Naive B cell (primary cell): ENCODE results near the gene CLPX. TPM values are rescaled to one million over a fixed set of nuclear protein-coding genes. Genes with fewer than 3 reads are reported as not detected.

Experiments used
- ATAC-seq, 2 donors: fragments of 150-1000 bp; cut with Tn5 transposase; 2 replicates each; pipeline ENCODE4 v1.10.0; 2021; ENCODE audit warnings: low read depth in 2 of 2, mild to moderate bottlenecking in 2 of 2, moderate library complexity in 2 of 2
- DNase-seq: peaks from one replicate; pipeline ENCODE4 v3.0.0; 2022
- H3K27ac Mint-ChIP-seq, 6 donors: one replicate each; pipeline ENCODE4 v1.8.0; 2020 to 2022; ENCODE audit warnings: mild to moderate bottlenecking in 6 of 6, mixed read lengths in 6 of 6, moderate library complexity in 5 of 6, inconsistent platforms in 2 of 6
- H3K27me3 Mint-ChIP-seq, 3 donors: one replicate each; pipeline ENCODE4 v1.8.0; 2021 to 2022; ENCODE audit warnings: mixed read lengths in 3 of 3, mild to moderate bottlenecking in 1 of 3
- H3K36me3 Mint-ChIP-seq, 2 donors: one replicate each; pipeline ENCODE4 v1.8.0; 2020 to 2022; ENCODE audit warnings: mixed read lengths in 2 of 2, inconsistent platforms in 1 of 2, mild to moderate bottlenecking in 1 of 2
- H3K4me1 Mint-ChIP-seq, 3 donors: one replicate each; pipeline ENCODE4 v1.8.0; 2020 to 2022; ENCODE audit warnings: mixed read lengths in 3 of 3, inconsistent platforms in 1 of 3, mild to moderate bottlenecking in 1 of 3, moderate library complexity in 1 of 3
- H3K4me3 Mint-ChIP-seq, 8 donors: one replicate each; pipeline ENCODE4 v1.8.0; 2020 to 2022; ENCODE audit warnings: mild to moderate bottlenecking in 8 of 8, mixed read lengths in 8 of 8, moderate library complexity in 8 of 8, inconsistent platforms in 2 of 8
- H3K9me3 Mint-ChIP-seq, 7 donors: one replicate each; pipeline ENCODE4 v1.8.0; 2020 to 2022; ENCODE audit warnings: mixed read lengths in 7 of 7, mild to moderate bottlenecking in 5 of 7, inconsistent platforms in 2 of 7, moderate library complexity in 1 of 7
- polyA plus RNA-seq, 6 donors: library from polyadenylated mRNA; unstranded; fragments of 300-500 nt; fragmentation: Illumina TruSeq; gene quantifications; one replicate each; pipeline ENCODE4 v1.2.3, GENCODE V29; 2021; ENCODE audit warnings: low read depth in 6 of 6

The CLPX gene
- polyA plus RNA-seq, 6 donors from 2014 or later: 21.1 to 33.5 (median 29.6) TPM

- no peaks in the 10 kb centered on the region for H3K36me3 Mint-ChIP-seq
- H3K27me3 Mint-ChIP-seq: no peaks in the 10 kb centered on the region
- H3K9me3 Mint-ChIP-seq: no peaks in the 10 kb centered on the region
- H3K4me1 Mint-ChIP-seq: peaks cover 0 to 2% (median 2%) of the 10 kb centered on the region in 3 donors
- DNase-seq (no peak), ATAC-seq (no peak)
- no peak overlapping the region for H3K4me3 Mint-ChIP-seq
- peak overlapping the region in 1 of 6 donors; percentile 57 for H3K27ac Mint-ChIP-seq
These were observed 28.1 kb upstream of the CLPX start for GRCh38 chr15:65213241-65213640.

- ATAC-seq (peak; percentile 65 to 74), DNase-seq (peak; percentile 13)
- H3K4me3 Mint-ChIP-seq: no peak overlapping the region
- H3K36me3 Mint-ChIP-seq: no peaks in the 10 kb centered on the region
- peaks cover 0 to 2% (median 2%) of the 10 kb centered on the region in 3 donors for H3K4me1 Mint-ChIP-seq
- H3K27me3 Mint-ChIP-seq: peaks cover 0 to 5% (median 2%) of the 10 kb centered on the region in 3 donors
- no peaks in the 10 kb centered on the region for H3K9me3 Mint-ChIP-seq
- H3K27ac Mint-ChIP-seq: no peak overlapping the region
These were observed 27.0 kb upstream of the CLPX start for GRCh38 chr15:65212097-65212496.

DNA sequence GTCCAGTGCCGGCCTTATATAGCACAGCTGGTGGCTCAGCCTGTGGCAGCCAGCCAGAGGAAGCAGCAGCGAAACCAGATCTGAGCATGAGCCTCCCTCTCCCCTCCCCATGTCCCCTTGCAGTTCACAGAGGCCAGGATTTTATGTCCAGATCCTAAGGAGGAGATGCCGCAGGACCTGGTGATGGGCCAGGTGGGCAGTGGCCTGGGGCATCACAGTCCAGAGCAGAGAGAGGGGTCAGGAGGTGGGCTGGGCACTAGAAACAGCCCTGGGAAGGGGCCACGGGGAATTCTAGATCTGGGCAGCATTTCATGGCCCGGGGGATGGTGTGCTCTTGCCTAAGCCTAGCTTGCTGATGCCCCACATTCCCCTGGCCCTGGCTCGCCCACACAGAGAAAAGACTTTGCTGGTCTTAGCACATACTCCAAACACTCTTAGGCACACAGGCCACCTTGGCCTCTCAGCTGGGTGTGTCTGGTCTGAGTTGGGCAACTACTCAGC is 26.4 kb upstream of the CLPX start:
- Mint-ChIP-seq H3K9me3 (no peaks in the 10 kb centered on the region), H3K4me3 (no peak overlapping the region), H3K27me3 (peaks cover 0 to 9% (median 4%) of the 10 kb centered on the region in 3 donors), H3K27ac (no peak overlapping the region), H3K36me3 (no peaks in the 10 kb centered on the region), H3K4me1 (peaks cover 0 to 2% (median 2%) of the 10 kb centered on the region in 3 donors)
- DNase-seq (no peak), ATAC-seq (no peak)

- H3K4me1 Mint-ChIP-seq: peaks cover 0 to 2% (median 2%) of the 10 kb centered on the region in 3 donors
- no peak within 1 kb of the TSS for H3K4me3 Mint-ChIP-seq
These were observed 25.8 kb upstream of the CLPX start, which contains the start of gene CILP for GRCh38 chr15:65210770-65211481. Gene CILP, minus strand, starts transcription at chr15:65211473. Its CDS starts 1,718 bp downstream, at chr15:65209755.

GRCh38 chr15:65209701-65210643 is 24.8 kb upstream of the CLPX start:
- no peak overlapping the region for H3K4me3 Mint-ChIP-seq
- peaks cover 0 to 2% (median 2%) of the 10 kb centered on the region in 3 donors for H3K4me1 Mint-ChIP-seq
- no peak for ATAC-seq
- H3K9me3 Mint-ChIP-seq: no peaks in the 10 kb centered on the region
- peaks cover 0 to 9% (median 4%) of the 10 kb centered on the region in 3 donors for H3K27me3 Mint-ChIP-seq
- H3K36me3 Mint-ChIP-seq: no peaks in the 10 kb centered on the region
- no peak for DNase-seq
- peak overlapping the region in 1 of 6 donors; percentile 56 for H3K27ac Mint-ChIP-seq

More at GRCh38 chr15:65210770-65211481, 25.8 kb upstream of the CLPX start, which contains the start of gene CILP:
- no peaks in the 10 kb centered on the region for H3K36me3 Mint-ChIP-seq
- H3K9me3 Mint-ChIP-seq: no peaks in the 10 kb centered on the region
- peaks cover 0 to 9% (median 4%) of the 10 kb centered on the region in 3 donors for H3K27me3 Mint-ChIP-seq
- DNase-seq: no peak
- H3K27ac Mint-ChIP-seq: peak within 1 kb of the TSS in 1 of 6 donors; percentile 56
- no peak for ATAC-seq

- H3K4me3 Mint-ChIP-seq: no peak overlapping the region
- no peaks in the 10 kb centered on the region for H3K36me3 Mint-ChIP-seq
- H3K9me3 Mint-ChIP-seq: no peaks in the 10 kb centered on the region
- H3K4me1 Mint-ChIP-seq: peaks cover 0 to 2% (median 2%) of the 10 kb centered on the region in 3 donors
- DNase-seq (no peak), ATAC-seq (no peak)
- no peak overlapping the region for H3K27ac Mint-ChIP-seq
- peaks cover 0 to 9% (median 4%) of the 10 kb centered on the region in 3 donors for H3K27me3 Mint-ChIP-seq
These were observed 23.5 kb upstream of the CLPX start for GRCh38 chr15:65208647-65209046.

DNA sequence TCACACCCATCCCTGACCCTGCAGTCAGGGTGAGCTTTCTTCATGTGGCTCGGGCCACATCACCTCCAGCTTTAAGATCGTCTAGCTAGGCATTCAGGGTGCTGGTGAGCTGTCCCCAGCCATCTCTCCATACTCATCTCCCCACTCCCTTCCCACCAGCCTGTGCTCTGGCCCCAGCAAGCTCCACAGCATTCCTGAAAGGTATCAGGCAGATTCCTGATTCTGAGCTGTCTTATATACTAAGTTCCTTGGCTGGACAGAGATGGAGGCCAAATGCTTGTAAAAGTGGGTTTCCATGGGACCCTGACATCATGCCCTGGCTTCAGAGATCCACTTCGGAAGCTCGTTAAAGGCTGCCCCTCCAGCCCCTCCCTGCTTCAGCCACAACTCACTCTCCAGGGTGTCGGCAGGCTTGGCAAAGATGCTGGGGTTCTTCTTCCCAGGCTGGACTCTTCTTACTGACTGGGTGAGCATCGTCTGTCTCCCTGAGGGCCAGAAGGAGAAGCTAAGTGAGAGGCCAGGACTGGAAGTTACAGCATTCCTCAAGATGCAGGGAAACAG is 22.2 kb upstream of the CLPX start:
- peaks cover 0 to 9% (median 4%) of the 10 kb centered on the region in 3 donors for H3K27me3 Mint-ChIP-seq
- no peak overlapping the region for H3K4me3 Mint-ChIP-seq
- DNase-seq (no peak), ATAC-seq (no peak)
- H3K27ac Mint-ChIP-seq: peak overlapping the region in 2 of 6 donors; percentile 22 to 54
- H3K9me3 Mint-ChIP-seq: no peaks in the 10 kb centered on the region
- no peaks in the 10 kb centered on the region for H3K36me3 Mint-ChIP-seq
- peaks cover 0 to 2% (median 2%) of the 10 kb centered on the region in 3 donors for H3K4me1 Mint-ChIP-seq

GRCh38 chr15:65206750-65207149 is 21.6 kb upstream of the CLPX start:
- H3K9me3 Mint-ChIP-seq: no peaks in the 10 kb centered on the region
- ATAC-seq (no peak), DNase-seq (no peak)
- H3K27ac Mint-ChIP-seq: no peak overlapping the region
- no peak overlapping the region for H3K4me3 Mint-ChIP-seq
- H3K36me3 Mint-ChIP-seq: no peaks in the 10 kb centered on the region
- H3K27me3 Mint-ChIP-seq: peaks cover 3 to 9% (median 4%) of the 10 kb centered on the region in 3 donors
- no peaks in the 10 kb centered on the region for H3K4me1 Mint-ChIP-seq

- Mint-ChIP-seq H3K4me3 (no peak overlapping the region), H3K4me1 (no peaks in the 10 kb centered on the region), H3K27ac (no peak overlapping the region), H3K27me3 (peaks cover 4 to 9% (median 4%) of the 10 kb centered on the region in 3 donors), H3K9me3 (no peaks in the 10 kb centered on the region), H3K36me3 (no peaks in the 10 kb centered on the region)
- DNase-seq: no peak
- ATAC-seq: no peak
These were observed 20.0 kb upstream of the CLPX start for GRCh38 chr15:65204931-65205660.

- Mint-ChIP-seq H3K27ac (peak overlapping the region in 2 of 6 donors; percentile 35 to 57), H3K9me3 (no peaks in the 10 kb centered on the region), H3K4me3 (no peak overlapping the region), H3K36me3 (no peaks in the 10 kb centered on the region), H3K4me1 (no peaks in the 10 kb centered on the region), H3K27me3 (peaks cover 4 to 9% (median 4%) of the 10 kb centered on the region in 3 donors)
- ATAC-seq: no peak
- no peak for DNase-seq
These were observed 19.2 kb upstream of the CLPX start for GRCh38 chr15:65204236-65204930.

DNA sequence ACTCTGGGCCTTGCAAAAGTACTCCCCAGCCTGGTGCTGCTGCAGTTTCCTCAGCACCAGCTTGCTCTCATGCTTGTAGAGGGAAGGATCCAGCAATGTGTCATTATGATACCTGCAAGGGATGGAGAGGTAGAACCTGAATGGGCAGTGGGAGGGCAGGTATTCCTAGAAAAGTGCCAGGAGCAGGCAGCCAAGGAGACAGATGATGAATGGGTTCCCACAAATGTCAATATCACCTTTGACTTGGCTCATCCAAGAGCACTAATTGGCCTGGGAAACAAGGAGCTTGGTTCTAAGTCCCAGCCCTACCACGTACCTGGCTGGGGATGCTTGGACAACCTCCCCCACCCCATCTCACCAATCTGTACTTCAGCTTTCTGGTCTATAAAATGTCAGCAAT is 16.8 kb upstream of the CLPX start:
- peak overlapping the region in 2 of 6 donors; percentile 16 to 74 for H3K27ac Mint-ChIP-seq
- no peak for ATAC-seq
- no peaks in the 10 kb centered on the region for H3K9me3 Mint-ChIP-seq
- H3K4me3 Mint-ChIP-seq: no peak overlapping the region
- DNase-seq: no peak
- H3K27me3 Mint-ChIP-seq: peaks cover under 1 to 4% (median 2%) of the 10 kb centered on the region in 3 donors
- H3K4me1 Mint-ChIP-seq: no peaks in the 10 kb centered on the region
- no peaks in the 10 kb centered on the region for H3K36me3 Mint-ChIP-seq

- Mint-ChIP-seq H3K4me1 (no peaks in the 10 kb centered on the region), H3K27me3 (peaks cover 0 to 8% (median 0%) of the 10 kb centered on the region in 3 donors), H3K27ac (no peak overlapping the region), H3K4me3 (no peak overlapping the region), H3K36me3 (no peaks in the 10 kb centered on the region), H3K9me3 (no peaks in the 10 kb centered on the region)
- ATAC-seq (no peak), DNase-seq (no peak)
These were observed 13.4 kb upstream of the CLPX start for GRCh38 chr15:65198571-65198970.
